DOHH2 (cell line): Measurements from ENCODE around the gene RSPO4.

Experiments used
- EZH2phosphoT487 ChIP-seq: fragments of 200-600 bp; sonication (generic); IDR thresholded peaks from 2 replicates; pipeline ENCODE4 v1.6.1; 2017; ENCODE audit warnings: borderline replicate concordance, mild to moderate bottlenecking, antibody characterized with exemption, low read length, moderate library complexity, mixed read lengths
- TF ChIP-seq, protein P1 (sequence below): fragments of 200-600 bp; sonication (generic); IDR thresholded peaks from one replicate; pipeline ENCODE4 v1.5.1; 2014; ENCODE audit warnings: antibody characterized with exemption, mild to moderate bottlenecking, low read depth, low read length; ENCODE audit not compliant: poor library complexity, severe bottlenecking

DNA sequence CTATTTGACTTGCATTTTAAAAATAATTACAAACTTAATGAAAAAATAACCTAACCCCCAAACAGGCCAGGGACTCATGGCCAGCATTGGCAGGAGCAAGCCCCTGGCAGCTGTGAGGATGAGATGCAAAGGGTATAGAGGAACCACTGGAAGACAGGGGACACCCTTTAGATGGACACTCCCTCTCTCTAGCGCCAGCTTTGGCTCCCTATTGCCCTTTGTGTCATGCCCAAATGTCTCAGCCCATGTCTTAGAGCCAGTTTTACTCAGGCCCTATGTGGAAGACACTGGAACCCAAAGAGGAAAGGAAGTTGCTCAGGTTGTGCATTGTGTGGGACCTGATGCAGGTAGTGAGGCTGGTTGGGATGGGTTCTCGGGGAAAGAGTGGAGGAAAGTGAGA is 34.9 kb upstream of the RSPO4 start:
- TF ChIP-seq, protein P1, sequence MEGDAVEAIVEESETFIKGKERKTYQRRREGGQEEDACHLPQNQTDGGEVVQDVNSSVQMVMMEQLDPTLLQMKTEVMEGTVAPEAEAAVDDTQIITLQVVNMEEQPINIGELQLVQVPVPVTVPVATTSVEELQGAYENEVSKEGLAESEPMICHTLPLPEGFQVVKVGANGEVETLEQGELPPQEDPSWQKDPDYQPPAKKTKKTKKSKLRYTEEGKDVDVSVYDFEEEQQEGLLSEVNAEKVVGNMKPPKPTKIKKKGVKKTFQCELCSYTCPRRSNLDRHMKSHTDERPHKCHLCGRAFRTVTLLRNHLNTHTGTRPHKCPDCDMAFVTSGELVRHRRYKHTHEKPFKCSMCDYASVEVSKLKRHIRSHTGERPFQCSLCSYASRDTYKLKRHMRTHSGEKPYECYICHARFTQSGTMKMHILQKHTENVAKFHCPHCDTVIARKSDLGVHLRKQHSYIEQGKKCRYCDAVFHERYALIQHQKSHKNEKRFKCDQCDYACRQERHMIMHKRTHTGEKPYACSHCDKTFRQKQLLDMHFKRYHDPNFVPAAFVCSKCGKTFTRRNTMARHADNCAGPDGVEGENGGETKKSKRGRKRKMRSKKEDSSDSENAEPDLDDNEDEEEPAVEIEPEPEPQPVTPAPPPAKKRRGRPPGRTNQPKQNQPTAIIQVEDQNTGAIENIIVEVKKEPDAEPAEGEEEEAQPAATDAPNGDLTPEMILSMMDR, result no peak
- TF ChIP-seq EZH2phosphoT487, result no peak
